Non-pigmented ciliary epithelial cell (primary cell): ENCODE measurements around the gene KLK7.
"Not testable (repeated sequence)": the region's sequence is repeated elsewhere in the genome, so short reads cannot be mapped to it uniquely, and the experiment has no call there.

Experiments used
- DNase-seq: peaks from one replicate; pipeline ENCODE4 v3.0.0-alpha.2; 2010; ENCODE audit warnings: low read depth

KLK7 gene

DNA sequence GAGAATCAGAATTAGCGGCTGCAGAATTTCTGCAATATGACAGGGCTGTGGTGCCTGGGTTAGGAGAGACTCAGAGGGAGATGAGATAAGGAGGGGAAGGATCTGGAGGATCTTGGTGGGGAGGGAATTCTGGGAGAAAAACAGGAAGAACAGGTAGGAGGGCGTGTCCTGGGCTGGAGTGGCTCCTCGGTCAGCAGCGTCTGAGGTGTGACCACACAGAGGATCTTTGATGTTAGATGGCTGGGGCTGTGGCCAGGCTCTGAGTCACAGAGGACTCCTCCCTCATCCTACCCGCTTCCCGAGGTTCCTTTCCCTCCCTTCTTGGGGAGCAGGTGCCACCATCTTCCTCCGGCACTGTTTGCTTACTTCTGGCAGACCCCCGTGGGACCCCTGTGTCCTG is 8.0 kb downstream of the KLK7 start:
- DNase-seq: no peak

DNA sequence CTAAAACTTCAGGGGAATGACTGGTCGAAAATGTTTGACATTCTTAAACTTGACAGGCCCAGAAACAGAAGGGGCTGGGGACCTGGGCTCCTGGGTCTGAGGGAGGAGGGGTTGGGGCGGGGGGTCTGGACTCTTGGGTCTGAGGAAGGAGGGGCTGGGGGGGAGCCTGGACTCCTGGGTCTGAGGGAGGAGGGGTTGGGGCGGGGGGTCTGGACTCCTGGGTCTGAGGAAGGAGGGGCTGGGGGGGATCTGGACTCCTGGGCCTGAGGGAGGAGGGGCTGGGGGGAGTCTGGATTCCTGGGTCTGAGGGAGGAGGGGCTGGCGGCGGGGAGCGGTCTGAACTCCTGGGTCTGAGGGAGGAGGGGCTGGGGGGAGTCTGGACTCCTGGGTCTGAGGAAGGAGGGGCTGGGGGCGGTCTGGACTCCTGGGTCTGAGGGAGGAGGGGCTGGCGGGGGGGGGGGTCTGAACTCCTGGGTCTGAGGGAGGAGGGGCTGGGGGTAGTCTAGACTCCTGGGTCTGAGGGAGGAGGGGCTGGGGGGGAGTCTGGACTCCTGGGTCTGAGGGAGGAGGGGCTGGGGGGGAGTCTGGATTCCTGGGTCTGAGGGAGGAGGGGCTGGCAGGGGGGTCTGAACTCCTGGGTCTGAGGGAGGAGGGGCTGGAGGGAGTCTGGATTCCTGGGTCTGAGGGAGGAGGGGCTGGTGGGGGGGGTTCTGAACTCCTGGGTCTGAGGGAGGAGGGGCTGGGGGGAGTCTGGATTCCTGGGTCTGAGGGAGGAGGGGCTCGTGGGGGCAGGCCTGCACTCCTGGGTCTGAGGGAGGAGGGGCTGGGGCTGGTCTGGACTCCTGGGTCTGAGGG is 8.8 kb downstream of the KLK7 start:
- DNase-seq: no peak

- DNase-seq: no peak
Measured at GRCh38 chr19:50972795-50973376, 10.8 kb downstream of the KLK7 start.

DNA sequence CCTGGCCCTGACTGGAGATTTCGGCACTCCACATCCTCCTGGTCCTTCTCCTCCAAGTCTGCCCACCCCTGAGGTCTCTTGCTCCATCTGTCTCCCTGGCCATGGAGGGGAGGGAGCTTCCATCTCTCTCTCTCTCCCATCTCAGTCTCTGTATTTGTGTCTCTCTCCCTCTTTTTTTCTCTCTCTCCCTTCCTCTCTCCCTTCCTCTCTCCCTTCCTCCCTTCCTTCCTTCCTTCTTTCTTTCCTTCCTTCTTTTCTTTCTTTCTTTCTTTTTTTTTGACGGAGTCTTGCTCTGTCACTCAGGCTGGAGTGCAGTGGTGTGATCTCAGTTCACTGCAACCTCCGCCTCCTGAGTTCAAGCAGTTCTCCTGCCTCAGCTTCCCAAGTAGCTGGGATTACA is 13.9 kb downstream of the KLK7 start:
- DNase-seq: not testable (repeated sequence)

DNA sequence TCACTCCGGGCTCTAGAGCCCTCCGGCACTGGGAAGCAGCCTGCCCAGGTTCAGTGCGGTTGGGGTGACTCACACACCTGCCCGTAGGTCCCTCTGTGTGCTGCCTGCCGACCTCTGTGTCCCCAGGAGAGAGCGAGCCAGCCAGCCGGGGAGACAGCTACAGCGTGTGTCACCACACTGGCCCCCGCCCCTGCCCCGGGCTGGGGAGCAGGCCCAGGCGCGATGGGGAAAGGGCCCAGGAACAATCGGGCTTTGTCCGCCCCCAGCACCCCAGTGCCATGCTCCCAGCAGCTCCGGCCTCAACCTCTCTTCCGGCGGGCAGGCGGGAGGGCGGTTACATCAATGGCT is 14.3 kb downstream of the KLK7 start, which contains the start of gene KLK6:
TSS of gene KLK6 (minus strand) at position 179 of the 348 bp plus-strand sequence. CDS start 1,487 bp downstream, outside the sequence.
- DNase-seq: no peak

DNA sequence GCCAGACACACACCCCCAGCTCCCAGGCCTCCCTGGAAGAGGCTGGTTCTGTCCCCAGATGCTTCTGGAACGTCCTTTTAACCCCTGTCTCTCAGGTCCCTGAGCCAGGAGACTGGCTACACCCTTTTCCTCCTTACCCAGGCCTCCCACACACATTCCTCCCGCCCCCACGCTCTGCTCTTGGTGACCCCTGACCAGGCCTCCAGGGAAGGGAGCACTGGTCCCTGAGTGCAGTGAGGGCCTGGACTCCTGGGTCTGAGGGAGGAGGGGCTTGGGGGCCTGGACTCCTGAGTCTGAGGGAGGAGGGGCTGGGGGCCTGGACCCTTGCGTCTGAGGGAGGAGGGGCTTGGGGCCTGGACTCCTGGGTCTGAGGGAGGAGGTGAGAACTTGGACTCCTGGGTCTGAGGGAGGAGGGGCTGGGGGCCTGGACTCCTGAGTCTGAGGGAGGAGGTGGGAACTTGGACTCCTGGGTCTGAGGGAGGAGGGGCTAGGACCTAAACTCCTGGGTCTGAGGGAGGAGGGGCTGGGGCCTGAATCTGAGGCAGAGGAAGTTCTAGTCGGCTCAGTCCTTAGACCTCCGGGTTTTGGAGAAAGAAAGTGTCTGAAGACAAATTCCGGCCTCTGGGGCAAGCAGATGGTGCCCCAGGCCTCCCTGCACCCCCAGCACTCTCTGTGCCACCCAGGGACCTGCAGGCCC is 14.9 kb downstream of the KLK7 start:
- DNase-seq: no peak

DNA sequence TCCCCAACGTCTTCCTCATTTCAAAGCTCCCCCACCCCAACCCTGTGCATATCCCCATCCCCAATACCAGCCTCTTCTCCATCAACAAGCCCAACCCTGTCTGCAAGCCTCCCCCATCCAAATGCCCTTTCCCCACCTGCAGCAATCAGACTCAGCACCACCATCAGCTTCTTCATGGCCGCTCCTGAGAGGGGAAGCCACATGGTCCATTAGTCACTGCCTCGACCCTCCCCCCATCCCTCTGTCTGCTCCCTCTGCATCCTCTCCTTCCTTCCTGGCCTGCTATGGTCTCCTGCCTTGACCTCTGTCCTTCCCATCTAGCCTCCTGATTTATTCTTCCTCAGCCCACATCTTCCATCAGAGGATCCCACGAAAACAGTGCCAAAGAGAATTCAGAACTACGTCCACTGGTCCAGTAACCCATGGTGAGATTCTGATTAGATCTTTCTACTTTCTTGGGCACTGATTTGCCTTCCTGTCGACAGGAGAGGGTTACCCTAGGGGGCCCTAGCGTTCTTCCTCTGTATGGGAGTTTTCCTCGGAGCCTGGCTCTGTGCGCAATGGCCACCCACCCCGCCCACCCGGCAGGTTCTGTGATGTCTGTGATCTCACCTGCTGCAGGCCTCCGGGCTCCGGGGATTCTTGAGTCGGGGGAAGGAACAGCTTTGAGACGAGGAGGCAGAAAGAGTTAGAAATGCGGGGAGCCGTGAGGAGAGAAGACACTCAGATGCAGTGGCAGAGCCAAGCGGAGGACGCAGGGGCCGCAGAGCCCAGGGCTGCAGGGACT is 15.6 kb downstream of the KLK7 start:
- no peak for DNase-seq

DNA sequence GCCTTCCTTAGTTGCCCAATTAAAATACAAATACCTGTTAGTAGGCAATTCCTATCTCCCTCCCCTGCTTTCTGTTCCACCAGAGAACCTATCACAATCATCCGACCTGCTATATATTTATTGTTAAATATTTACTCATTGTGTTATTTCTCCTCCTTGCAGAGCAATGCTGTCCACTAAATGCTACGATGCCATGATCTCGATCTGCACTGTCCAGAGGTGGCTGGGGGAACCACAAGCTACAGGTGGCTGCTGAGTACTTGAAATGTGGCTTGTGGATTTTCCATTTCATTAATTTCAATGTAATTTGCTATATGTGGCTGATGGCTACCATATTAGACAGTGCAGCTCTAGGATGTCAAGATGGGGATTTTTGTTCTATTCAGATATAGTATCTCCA is 19.5 kb downstream of the KLK7 start:
- DNase-seq: no peak

DNA sequence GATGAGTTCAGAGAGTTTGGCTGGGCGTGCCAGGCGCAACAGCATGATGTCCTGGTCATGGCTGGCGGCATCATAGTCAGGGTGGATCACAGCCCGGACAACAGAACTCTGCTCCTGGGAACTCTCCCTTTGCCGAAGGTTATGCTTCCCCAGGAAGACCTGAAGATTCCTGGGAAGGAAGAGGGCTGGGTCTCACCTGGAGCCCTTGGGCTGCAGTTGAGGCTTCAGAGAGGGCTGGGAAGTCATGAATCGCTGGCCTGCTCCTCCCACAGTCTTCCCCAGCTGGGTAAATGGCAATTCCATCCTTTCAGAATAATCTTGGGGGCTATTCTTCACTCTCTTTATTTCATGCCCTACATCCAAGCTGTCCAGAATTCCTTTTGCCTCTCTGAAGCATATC is 20.3 kb downstream of the KLK7 start:
- DNase-seq: no peak

- no peak for DNase-seq
Measured at GRCh38 chr19:50962245-50962644, 21.5 kb downstream of the KLK7 start.

GRCh38 chr19:50959731-50960500 is 23.8 kb downstream of the KLK7 start:
- DNase-seq: no peak

GRCh38 chr19:50957587-50957986 is 26.1 kb downstream of the KLK7 start:
- DNase-seq: no peak

DNA sequence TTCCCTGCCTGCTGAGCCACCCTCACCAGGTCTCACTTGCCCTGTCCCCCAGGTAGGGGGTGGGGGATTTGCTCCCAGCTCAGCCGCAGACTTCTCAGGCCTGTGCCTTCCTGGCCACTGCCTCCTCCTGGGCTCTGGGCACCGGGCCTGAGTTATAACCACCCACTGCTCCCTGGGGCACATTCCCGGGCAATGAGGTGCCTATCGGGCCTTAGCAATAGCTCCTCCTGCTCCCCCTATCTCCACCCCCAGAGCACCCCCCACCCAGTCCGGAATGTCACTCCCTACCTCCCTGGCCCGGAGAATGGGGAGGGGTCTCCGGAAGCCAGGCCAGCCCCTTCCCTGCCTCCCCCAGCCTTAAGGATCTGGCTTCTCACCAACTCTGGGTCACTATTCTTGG is 30.8 kb downstream of the KLK7 start, which contains the start of gene KLK5:
TSS of gene KLK5 (minus strand) at position 129 of the 400 bp plus-strand sequence. CDS start 381 bp downstream, outside the sequence.
- DNase-seq: no peak

- no peak for DNase-seq
Measured at GRCh38 chr19:50949861-50950260, 33.9 kb downstream of the KLK7 start.

DNA sequence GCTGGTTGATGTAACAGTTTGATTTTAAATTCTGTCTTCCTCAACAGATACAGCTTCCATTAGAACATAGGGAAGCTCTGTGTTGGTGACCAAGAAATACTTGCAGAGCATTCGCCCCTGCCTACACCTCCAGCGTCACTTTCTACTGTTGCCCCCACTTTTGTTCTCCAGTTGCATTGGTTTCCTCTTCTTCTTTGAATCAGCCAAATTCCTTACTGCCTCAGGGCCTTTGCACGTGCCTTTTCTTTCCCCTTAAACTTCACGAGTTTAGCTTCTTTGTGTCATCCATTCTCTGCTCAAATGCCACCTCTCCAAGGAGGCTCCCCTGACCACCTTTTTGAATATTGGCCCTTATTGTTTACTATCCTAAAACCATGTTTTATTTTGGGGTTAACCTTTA is 36.6 kb downstream of the KLK7 start:
- no peak for DNase-seq

GRCh38 chr19:50944795-50945194 is 38.9 kb downstream of the KLK7 start:
- DNase-seq: no peak

DNA sequence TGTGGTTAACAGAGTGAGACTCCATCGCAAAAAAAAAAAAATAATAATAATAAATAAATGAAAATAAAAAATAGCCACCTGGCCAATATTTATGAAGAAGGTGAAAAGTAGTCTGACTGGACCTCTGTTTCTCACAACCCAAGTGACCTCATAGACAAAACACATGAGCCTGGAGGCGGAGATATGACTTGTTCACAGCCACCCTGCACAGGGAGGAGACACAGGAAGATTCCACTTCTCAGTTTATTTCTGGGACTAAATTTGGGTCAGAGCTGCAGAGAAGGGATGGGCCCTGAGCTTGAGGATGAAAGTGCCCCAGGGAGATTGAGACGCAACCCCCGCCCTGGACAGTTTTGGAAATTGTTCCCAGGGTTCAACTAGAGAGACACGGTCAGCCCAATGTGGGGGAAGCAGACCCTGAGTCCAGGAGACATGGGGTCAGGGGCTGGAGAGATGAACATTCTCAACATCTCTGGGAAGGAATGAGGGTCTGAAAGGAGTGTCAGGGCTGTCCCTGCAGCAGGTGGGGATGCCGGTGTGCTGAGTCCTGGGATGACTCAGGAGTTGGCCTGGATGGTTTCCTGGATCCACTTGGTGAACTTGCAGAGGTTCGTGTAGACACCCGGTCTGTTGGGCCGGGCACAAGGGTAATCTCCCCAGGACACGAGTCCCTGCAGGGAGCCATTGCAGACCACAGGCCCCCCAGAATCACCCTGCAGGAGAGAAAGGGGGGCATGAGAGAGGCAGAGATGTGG is 40.5 kb downstream of the KLK7 start:
- DNase-seq: no peak

DNA sequence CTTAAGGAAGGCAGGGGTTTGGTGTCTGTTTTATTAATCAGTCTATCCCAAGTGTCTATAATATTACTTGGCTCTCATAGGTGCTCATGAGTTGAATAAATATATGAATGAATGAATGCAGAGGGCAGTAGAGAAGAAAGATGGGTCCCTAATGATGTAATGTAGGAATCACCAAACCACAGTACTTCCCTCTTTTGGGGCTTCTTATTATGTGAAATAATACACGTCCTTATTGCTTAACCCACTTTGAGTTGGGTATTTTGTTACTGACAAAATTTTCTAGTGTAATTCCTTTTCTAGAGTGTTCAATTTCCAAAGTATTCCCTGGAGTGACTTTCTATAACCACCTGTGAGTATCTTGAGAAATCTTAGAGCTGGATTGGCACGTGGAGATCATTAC is 44.1 kb downstream of the KLK7 start:
- DNase-seq: no peak

GRCh38 chr19:50933640-50934039 is 50.1 kb downstream of the KLK7 start:
- DNase-seq: no peak

DNA sequence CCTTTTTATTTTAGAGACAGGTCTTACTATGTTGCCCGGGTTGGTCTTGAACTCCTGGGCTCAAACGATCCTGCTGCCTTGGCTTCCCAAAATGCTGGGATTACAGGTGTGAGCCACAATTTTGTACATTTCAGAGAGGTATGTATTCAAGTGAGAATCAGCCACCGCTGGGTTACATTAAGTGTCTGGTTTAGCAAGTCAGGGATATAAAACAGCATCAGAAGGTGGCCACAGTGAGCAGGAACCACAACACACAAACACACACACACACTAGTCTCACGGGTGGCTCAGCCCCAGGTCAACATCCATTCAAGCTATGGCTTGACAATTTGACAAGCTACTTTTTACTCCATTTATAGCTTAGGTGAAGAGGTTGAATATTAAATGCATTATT is 51.0 kb downstream of the KLK7 start:
- DNase-seq: no peak
